AML-193 (cell line): ENCODE measurements around the gene CST2.
"Not testable (repeated sequence)": the region's sequence is repeated elsewhere in the genome, so short reads cannot be mapped to it uniquely, and the experiment has no call there.

Experiments
- DNase-seq, 2 experiments: peaks; one replicate each; lab custom pipeline; 2025; lab: John Stamatoyannopoulos, UW

The CST2 gene

GRCh38 chr20:23826541-23827021 is at the start of gene CST2:
CST2 (minus strand) TSS chr20:23826729; CDS start chr20:23826660, 69 bp downstream.
- no peak for DNase-seq

- DNase-seq: no peak
These were observed 49.2 kb upstream of the CST2 start for GRCh38 chr20:23875606-23876237.

- DNase-seq: peak in 1 of 2 experiments; percentile 3
These were observed 48.2 kb upstream of the CST2 start for GRCh38 chr20:23874747-23875146.

GRCh38 chr20:23873370-23874015 is 47.0 kb upstream of the CST2 start:
- no peak for DNase-seq

GRCh38 chr20:23872065-23872464 is 45.5 kb upstream of the CST2 start:
- DNase-seq: no peak

GRCh38 chr20:23870461-23870860 is 43.9 kb upstream of the CST2 start:
- no peak for DNase-seq

- no peak for DNase-seq
These were observed 43.0 kb upstream of the CST2 start for GRCh38 chr20:23869520-23869919.

- DNase-seq: no peak
These were observed 41.8 kb upstream of the CST2 start for GRCh38 chr20:23868321-23868720.

- no peak for DNase-seq
These were observed 40.7 kb upstream of the CST2 start for GRCh38 chr20:23867152-23867776.

- not testable (repeated sequence) for DNase-seq
These were observed 34.2 kb upstream of the CST2 start for GRCh38 chr20:23860771-23861170.

GRCh38 chr20:23857962-23858595 is 31.6 kb upstream of the CST2 start:
- DNase-seq: no peak

GRCh38 chr20:23856736-23857135 is 30.2 kb upstream of the CST2 start:
- DNase-seq: no peak

GRCh38 chr20:23856226-23856625 is 29.7 kb upstream of the CST2 start:
- no peak for DNase-seq

- no peak for DNase-seq
These were observed 15.2 kb upstream of the CST2 start for GRCh38 chr20:23841693-23842092.

GRCh38 chr20:23835716-23836115 is 9.2 kb upstream of the CST2 start:
- DNase-seq: no peak

- no peak for DNase-seq
These were observed 6.4 kb upstream of the CST2 start for GRCh38 chr20:23832775-23833513.

- DNase-seq: not testable (repeated sequence)
These were observed 5.4 kb upstream of the CST2 start for GRCh38 chr20:23831961-23832360.

GRCh38 chr20:23823621-23824324 is 2.8 kb downstream of the CST2 start:
- DNase-seq: no peak

- no peak for DNase-seq
These were observed 3.4 kb downstream of the CST2 start for GRCh38 chr20:23823111-23823510.

GRCh38 chr20:23820493-23820892 is 6.0 kb downstream of the CST2 start:
- no peak for DNase-seq

- DNase-seq: not testable (repeated sequence)
These were observed 15.0 kb downstream of the CST2 start for GRCh38 chr20:23811559-23811958.
